ENCODE measurements around the gene AGO1.

DNA sequence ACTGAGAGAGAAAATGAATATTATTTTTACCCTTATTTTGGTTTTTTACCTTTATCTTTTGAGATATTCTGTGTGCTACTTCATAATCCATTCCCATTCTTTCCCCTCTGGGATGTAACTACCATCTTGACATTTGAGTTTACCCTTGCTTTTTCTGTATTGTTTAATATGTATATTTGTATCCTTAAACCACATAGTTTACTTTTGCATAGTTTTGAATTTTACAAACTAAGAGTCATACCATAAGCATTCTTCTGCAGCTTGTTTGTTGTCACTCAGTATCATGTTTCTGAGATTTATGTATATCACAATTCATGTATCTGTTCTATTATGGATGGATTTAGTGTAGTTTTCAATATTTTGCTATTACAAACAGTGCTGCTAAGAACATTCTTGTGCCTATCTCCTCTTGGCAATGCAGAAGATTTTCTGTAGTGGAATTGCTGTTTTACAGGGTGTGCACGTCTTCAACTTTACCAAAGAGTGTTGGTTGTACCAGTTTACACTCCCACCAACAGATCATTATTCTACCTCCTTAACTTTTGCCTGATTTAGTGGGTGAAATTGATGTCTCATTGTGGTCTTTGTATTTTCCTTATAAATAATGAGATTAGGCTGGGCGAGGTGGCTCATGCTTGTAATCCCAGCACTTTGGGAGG lies 12.2 kb upstream of the AGO1 start:
- TF ChIP-seq JUNB (CRISPR knock-in tag; IDR thresholded peaks at IDR 0.05; ENCODE audit: borderline replicate concordance) (no peak), POLR2A (IDR thresholded peaks at IDR 0.05; ENCODE audit: insufficient read depth in 1 of 2, low read depth in 2 of 2, low read length in 2 of 2) (no peak), MAF1 (CRISPR knock-in tag; IDR thresholded peaks at IDR 0.05; ENCODE audit: borderline replicate concordance) (no peak), SMC3 (IDR thresholded peaks at IDR 0.05; ENCODE audit: low read length) (no peak), MLLT10 (CRISPR knock-in tag; IDR thresholded peaks at IDR 0.05) (no peak), TBL1XR1 (IDR thresholded peaks at IDR 0.05; ENCODE audit: borderline replicate concordance, low read length, partially characterized antibody) (no peak), NFIC (IDR thresholded peaks at IDR 0.05; ENCODE audit: low read length) (no peak), ELF4 (CRISPR knock-in tag; IDR thresholded peaks at IDR 0.05; ENCODE audit: borderline replicate concordance) (no peak), ZNF431 (CRISPR knock-in tag; IDR thresholded peaks at IDR 0.05; ENCODE audit: borderline replicate concordance, low read depth) (no peak), MTF1 (CRISPR knock-in tag; IDR thresholded peaks at IDR 0.05) (no peak), NFIB (CRISPR knock-in tag; IDR thresholded peaks at IDR 0.05; ENCODE audit: borderline replicate concordance) (no peak)
- TF ChIP-seq, protein P1, sequence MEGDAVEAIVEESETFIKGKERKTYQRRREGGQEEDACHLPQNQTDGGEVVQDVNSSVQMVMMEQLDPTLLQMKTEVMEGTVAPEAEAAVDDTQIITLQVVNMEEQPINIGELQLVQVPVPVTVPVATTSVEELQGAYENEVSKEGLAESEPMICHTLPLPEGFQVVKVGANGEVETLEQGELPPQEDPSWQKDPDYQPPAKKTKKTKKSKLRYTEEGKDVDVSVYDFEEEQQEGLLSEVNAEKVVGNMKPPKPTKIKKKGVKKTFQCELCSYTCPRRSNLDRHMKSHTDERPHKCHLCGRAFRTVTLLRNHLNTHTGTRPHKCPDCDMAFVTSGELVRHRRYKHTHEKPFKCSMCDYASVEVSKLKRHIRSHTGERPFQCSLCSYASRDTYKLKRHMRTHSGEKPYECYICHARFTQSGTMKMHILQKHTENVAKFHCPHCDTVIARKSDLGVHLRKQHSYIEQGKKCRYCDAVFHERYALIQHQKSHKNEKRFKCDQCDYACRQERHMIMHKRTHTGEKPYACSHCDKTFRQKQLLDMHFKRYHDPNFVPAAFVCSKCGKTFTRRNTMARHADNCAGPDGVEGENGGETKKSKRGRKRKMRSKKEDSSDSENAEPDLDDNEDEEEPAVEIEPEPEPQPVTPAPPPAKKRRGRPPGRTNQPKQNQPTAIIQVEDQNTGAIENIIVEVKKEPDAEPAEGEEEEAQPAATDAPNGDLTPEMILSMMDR (CRISPR knock-in tag; IDR thresholded peaks at IDR 0.05), result no peak
